T1000 (cell line): ENCODE data around the gene LPGAT1.

Experiments
- DNase-seq: peaks from one replicate; lab custom pipeline; 2025; ENCODE audit warnings: mixed read lengths; lab: John Stamatoyannopoulos, UW

LPGAT1 gene

DNA sequence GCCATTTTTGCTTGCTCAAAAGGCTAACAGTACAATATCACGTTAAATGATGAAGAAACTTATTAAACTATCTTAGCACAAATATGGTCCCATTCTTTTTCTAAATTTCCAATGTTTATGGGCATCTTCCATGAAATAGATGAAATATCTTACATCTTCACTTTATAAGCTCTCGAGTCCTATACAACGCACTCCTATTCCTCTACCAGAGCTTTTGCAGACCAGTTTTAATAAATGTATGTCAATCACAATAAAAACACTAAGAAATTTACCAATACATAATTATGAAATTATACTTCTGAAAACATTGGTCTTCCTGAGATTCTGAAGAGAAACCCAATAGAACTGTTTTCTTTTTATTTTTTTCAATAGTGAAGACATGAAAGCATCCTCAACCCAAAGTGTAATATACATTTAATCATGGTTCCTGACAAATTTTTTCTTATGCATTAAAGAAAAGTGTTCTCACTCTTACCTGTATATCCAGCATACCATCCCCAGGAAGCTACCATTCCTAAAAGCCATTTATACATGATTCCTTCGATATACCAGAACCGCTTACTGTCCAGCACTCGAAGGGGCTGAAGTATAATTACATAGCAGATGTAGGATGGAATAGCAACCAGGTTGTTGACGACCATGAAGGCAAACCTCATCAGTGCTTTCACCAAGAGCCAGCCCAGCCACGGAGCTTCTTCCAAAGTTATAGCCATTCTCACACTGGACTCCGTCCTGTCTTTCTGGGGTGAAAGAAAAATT lies 1.8 kb downstream of the LPGAT1 start:
- DNase-seq: no peak

DNA sequence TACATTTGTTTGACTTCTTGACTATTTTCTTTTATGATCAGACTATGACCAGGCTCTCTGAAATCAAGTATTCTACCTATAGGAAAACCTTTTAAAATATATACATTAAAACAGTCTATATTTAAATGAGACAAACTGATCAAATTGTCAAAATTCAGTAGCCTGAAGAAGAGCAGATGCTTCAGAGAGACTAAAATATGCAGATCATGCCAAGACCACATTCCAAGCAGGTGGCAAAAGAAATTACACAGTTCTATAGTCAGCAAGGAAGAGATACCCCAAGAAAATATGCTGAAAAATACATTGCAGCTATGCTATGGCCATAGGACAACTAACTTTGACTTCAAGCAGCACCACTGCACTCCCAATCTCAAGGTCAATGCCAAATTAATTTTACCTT lies 3.5 kb downstream of the LPGAT1 start:
- DNase-seq: no peak

GRCh38 chr1:211825980-211826379 lies 4.6 kb downstream of the LPGAT1 start:
- DNase-seq: no peak

DNA sequence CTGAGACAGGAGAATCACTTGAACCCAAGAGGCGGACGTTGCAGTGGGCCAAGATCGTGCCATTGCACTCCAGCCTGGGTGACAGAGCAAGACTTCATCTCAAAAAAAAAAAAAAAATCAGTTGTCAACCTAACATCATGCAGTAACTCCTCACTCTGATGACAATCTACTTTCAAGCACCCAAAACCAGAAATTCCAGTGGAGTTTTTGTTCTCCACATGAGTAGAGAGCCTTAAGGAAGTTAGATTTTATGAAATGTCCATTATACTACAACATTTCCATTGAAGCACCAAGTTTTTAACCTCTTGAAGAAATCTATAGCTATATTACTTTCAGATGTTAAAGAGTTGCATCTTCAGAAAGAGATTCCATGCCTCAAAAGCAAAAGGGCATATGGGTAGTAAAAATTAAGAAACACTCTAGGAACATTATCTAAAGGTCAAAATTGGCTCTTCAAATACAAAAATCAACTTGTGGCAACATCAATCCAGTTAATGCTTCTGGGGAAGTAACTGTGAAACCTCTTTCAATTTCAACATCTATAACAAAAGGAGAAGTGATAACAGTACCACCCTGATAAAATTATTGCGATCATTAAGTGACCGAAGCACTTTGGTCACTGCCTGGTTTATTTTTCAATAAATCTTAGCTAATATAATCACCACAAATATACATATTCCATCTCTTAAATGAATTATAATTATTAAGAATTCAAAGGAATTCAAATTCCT lies 7.7 kb downstream of the LPGAT1 start:
- DNase-seq: no peak

GRCh38 chr1:211816586-211816985 lies 14.0 kb downstream of the LPGAT1 start:
- no peak for DNase-seq

DNA sequence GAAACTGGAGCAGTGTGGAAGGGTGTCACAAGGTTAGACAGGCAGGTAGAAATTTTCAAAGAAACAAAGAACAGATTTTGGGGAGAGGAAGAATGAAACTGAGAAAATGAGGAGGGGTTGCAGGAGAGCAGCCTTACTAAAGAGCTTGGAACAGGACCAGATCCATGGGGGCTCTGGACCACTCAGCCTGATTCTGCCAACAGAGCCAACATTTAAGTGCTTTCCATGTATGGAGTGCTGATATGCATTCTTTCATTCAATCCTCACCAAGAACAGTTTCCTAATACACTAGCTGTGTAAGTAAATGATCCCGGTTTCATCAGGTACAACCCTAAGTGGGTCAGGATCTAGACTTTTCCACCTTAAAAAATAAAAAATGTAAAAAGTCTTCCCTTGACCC lies 16.2 kb downstream of the LPGAT1 start:
- DNase-seq: no peak

DNA sequence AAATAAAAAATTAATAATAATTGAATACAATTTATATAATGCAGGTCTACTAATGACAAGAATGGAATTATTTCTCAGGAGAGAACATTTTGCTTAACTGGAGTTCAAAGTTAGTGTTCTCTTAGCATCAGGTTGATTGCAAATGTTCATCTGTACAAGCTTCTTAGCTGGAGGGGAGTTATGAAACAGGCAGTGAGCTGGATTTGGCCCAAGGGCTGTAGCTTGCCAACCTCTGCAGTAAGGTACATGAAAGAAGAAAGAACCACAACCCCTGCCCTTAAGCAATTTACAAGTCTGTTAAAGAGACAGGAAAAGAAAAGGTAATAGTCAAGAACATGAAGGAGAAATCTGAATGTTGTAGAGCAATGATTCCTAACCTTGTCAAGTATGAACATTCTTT lies 17.0 kb downstream of the LPGAT1 start:
- no peak for DNase-seq

GRCh38 chr1:211812584-211812983 lies 18.0 kb downstream of the LPGAT1 start:
- no peak for DNase-seq

DNA sequence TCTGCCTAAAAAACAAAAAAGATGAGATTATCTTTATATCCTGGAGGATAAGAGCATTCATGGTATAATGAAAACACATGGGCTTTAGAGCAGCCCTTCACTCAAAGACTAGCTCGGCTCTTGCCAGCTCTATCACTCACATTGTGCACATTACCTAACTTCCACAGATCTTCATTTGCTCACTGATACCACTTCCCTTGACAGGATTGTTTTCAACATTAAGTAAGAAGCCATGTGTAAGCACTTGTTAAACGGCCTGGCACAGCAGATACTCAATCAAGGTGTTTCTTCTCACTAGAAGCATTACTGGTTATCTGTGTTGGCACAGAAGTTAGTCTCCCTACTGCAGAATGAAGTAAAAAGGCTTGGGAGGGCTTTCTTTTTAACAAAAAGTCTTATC lies 18.7 kb downstream of the LPGAT1 start:
- no peak for DNase-seq

DNA sequence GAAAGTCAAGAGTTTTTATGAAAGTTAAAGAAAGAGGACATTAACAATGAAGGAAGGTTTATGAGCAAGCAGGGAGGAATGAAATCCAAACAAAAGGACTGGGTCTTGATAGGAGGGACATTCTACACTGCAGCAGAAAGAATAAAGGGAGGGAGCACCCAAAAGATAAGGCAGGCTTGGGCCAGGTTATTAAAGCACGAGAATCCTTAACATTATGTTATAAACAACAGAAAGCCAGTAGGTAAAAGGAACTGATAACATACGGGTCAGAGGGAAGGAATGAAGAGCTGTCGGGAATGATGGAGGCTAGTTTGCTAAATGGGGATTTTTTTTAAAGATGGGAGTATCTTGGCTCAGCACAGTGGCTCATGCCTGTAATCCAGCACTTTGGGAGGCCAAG lies 19.4 kb downstream of the LPGAT1 start:
- DNase-seq: no peak

DNA sequence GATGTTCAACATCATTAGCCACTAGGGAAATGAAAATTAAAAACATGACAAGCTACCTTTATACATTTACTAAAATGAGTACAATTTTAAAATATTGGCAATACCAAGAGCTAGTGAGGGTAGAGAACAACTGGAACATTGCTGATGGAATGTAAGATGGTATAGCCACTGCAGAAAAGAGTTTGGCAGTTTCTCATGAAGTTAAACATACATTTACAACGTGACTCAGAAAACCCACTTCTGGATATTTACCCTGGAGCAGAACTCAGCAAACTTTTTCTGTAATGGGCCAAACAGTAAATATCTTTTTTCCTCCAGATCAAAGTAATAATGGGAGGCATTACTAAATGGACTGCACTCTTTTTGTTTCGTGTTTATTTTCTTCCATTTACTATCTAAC lies 22.1 kb downstream of the LPGAT1 start:
- no peak for DNase-seq

GRCh38 chr1:211804915-211805314 lies 25.6 kb downstream of the LPGAT1 start:
- no peak for DNase-seq

GRCh38 chr1:211800925-211801607 lies 29.5 kb downstream of the LPGAT1 start:
- no peak for DNase-seq

- DNase-seq: no peak
These were observed 32.6 kb downstream of the LPGAT1 start for GRCh38 chr1:211797994-211798393.

GRCh38 chr1:211791979-211792378 lies 38.6 kb downstream of the LPGAT1 start:
- DNase-seq: no peak

GRCh38 chr1:211789641-211790464 lies 40.7 kb downstream of the LPGAT1 start:
- DNase-seq: no peak

- no peak for DNase-seq
These were observed 41.9 kb downstream of the LPGAT1 start for GRCh38 chr1:211788626-211789025.

DNA sequence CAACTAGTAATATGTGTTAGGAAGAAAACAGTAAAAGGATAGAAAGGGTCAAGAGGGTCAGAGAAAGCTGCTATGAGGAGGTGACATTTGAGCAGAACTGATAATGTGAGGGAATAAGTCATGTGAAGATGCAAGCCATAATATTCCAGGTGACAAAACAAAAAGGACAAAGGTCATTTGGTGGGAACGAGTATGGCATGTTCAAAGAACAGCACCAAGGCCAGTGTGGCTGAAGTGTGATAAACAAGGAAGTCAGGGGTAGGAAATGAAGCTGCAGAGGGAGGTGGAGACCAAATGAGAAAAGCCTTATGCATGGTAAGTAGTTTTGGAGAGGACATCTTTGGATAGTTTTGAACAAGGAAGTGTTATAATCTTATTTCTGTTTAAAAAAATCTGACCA lies 46.7 kb downstream of the LPGAT1 start:
- no peak for DNase-seq

- no peak for DNase-seq
These were observed 47.3 kb downstream of the LPGAT1 start for GRCh38 chr1:211783266-211783665.

DNA sequence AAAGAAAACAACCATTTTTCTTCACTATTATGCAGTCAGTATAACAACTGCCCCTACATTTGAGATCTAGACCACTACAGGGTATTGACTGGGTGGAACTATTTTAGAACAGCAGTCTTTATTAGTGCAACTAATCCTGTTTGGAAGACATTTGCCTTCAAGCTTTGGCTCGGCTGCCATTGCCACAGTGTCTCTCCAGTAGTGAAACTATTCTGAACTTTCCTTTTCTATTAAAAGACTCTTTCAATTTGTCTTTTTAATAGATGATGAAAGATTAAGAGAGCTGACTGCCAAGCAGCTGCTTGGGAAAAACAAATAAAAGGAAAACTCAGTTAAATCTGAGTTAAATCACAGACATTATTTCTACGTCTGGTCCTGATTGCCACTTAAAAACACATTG lies 49.3 kb downstream of the LPGAT1 start:
- DNase-seq: no peak

- no peak for DNase-seq
These were observed 55.4 kb downstream of the LPGAT1 start for GRCh38 chr1:211775170-211775569.

- no peak for DNase-seq
These were observed 65.9 kb downstream of the LPGAT1 start for GRCh38 chr1:211764701-211765100.
